ENCODE data around the gene SYNE1.

GRCh38 chr6:152316024-152316423, 321.1 kb downstream of the SYNE1 start:
- TF ChIP-seq EZH2phosphoT487 (conservative IDR thresholded peaks at IDR 0.05; ENCODE audit: low read length) (no peak), CTCF (IDR thresholded peaks at IDR 0.05; ENCODE audit: insufficient read depth, low read length, poor library complexity, severe bottlenecking) (no peak)

All from SU-DHL-6 (cell line).